ENCODE results near the gene GPATCH2. TPM values are rescaled to one million over a fixed set of nuclear protein-coding genes. Genes with fewer than 3 reads are reported as not detected.

The GPATCH2 gene
- total RNA-seq, 4 donors from 2014 or later = 14.1 to 15.5 (median 15.3) TPM

DNA sequence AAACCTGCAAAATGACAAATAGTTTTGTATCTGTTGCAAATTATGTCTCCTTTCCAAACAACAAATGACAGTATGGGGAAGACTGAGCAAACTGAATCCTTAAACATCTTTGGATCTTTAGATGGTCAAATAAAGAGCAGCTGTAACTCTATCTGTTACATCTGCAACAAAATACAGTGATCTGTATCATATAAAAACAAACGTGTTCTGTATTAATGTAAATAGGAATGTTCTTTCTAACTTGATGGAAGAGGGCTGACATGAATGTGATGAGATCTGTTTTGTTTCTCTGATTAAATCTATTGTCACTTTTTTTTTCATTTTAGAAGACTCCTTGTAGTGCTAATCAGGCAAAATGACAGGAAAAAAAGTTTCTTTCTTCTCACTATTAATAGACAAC is 159.5 kb downstream of the GPATCH2 start:
- TF ChIP-seq CTCF (IDR thresholded peaks at IDR 0.05; ENCODE audit: low read depth) = no peak

DNA sequence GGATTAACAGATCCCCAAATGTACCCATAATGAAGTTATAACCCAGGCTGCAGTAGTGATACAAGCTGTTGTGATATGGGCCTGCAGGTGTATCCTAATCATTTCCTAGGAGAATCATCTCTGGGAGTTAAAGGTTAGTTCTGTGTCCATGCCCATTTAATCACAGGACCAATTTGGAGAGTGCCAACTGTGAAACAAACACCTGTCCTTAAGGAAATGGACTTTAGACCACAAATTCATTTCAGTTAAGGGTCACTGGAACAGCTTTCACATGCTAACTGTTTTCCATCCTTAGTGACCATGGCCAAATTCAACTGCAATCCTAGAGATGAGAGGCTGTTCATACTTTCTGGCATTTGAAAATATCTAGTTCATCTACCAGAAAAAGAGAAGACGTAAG is 160.9 kb downstream of the GPATCH2 start:
- no peak for TF ChIP-seq CTCF (IDR thresholded peaks at IDR 0.05; ENCODE audit: low read depth)

DNA sequence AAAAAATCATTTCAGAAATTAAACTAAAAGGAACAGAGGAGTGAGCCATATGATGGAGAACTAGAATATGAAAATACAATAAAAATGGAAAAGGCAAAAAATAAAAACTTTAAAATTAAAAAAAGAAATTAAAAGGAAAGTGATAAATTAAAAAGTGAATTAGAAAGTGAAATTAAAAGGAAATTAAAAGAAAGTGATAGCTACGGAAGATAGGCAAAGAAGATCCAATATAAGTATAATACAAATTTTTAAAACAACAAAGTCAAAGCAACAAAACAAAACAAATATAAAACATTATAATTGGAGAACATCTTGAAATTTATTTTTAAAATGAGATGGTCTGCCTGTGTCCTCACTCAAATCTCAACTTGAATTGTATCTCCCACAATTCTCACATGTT is 165.8 kb downstream of the GPATCH2 start:
- TF ChIP-seq CTCF (IDR thresholded peaks at IDR 0.05; ENCODE audit: low read depth) = no peak

- TF ChIP-seq CTCF (IDR thresholded peaks at IDR 0.05; ENCODE audit: low read depth) = no peak
These were observed 168.2 kb downstream of the GPATCH2 start for GRCh38 chr1:217462666-217463065.

DNA sequence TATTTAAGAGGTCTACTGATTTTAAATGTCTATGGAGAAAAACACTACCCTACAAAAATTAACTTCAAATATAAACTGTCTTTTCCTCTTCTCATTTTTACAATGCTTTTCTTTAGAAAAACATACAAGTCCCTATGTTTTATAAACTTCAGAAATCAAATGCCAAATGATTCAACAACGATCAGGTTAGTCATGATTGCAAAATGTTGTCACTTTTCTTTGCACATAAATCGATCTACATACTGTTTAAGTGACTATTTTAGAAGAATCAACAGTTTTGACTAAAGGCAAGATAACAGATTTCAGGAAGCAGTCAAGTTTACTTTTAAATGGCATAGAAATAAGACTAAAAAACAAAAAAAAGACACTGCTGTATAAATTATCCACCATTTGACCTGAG is 168.7 kb downstream of the GPATCH2 start:
- no peak for TF ChIP-seq CTCF (IDR thresholded peaks at IDR 0.05; ENCODE audit: low read depth)

- TF ChIP-seq CTCF (IDR thresholded peaks at IDR 0.05; ENCODE audit: low read depth) = no peak
These were observed 173.9 kb downstream of the GPATCH2 start for GRCh38 chr1:217457016-217457415.

GRCh38 chr1:217456261-217456660 is 174.6 kb downstream of the GPATCH2 start:
- TF ChIP-seq CTCF (IDR thresholded peaks at IDR 0.05; ENCODE audit: low read depth) = no peak

All from subcutaneous adipose tissue (tissue), 4 donors.